Activated T-helper 1 cell treated with anti-CD3 and anti-CD28 coated beads, Interleukin-12 subunit alpha, Interleukin-12 subunit beta, Interleukin-2, Interleukin-4 antibody, amounts not matched to agents 30 ng/mL and 10 ng/mL and 1 ng/mL, durations not matched to agents 14 hours and 24 hours and 36 hours (primary cell): ENCODE results near the gene RAB40C. TPM values are rescaled to one million over a fixed set of nuclear protein-coding genes. Genes with fewer than 3 reads are reported as not detected.

Source experiments
- DNase-seq: peaks from one replicate; pipeline ENCODE4 v3.0.0; 2021; ENCODE audit warnings: low spot score
- H3K27ac Mint-ChIP-seq: one replicate; pipeline ENCODE4 v1.8.0; 2021; ENCODE audit warnings: mild to moderate bottlenecking, mixed read lengths
- H3K27me3 Mint-ChIP-seq: one replicate; pipeline ENCODE4 v1.8.0; 2022; ENCODE audit warnings: mild to moderate bottlenecking, moderate library complexity, mixed read lengths; ENCODE audit not compliant: insufficient read depth
- H3K36me3 Mint-ChIP-seq: one replicate; pipeline ENCODE4 v1.8.0; 2021; ENCODE audit warnings: low read depth, mixed read lengths
- H3K4me1 Mint-ChIP-seq: one replicate; pipeline ENCODE4 v1.8.0; 2021; ENCODE audit warnings: low read depth, mixed read lengths
- H3K4me3 Mint-ChIP-seq: one replicate; pipeline ENCODE4 v1.8.0; 2021; ENCODE audit warnings: mild to moderate bottlenecking, moderate library complexity, mixed read lengths
- H3K9me3 Mint-ChIP-seq: one replicate; pipeline ENCODE4 v1.8.0; 2021; ENCODE audit warnings: mixed read lengths
- intact Hi-C: fragments of 100-400 bp; cut with micrococcal nuclease; formaldehyde crosslinking; loops from one replicate; pipeline ENCODE4 v1.15.1; 2024
- total RNA-seq: library from RNA; stranded (reverse); gene quantifications from 2 replicates; pipeline ENCODE4 v1.2.3, GENCODE V29; 2022

The RAB40C gene
- total RNA-seq, 1 donor from 2014 or later, result 15.2 TPM

DNA sequence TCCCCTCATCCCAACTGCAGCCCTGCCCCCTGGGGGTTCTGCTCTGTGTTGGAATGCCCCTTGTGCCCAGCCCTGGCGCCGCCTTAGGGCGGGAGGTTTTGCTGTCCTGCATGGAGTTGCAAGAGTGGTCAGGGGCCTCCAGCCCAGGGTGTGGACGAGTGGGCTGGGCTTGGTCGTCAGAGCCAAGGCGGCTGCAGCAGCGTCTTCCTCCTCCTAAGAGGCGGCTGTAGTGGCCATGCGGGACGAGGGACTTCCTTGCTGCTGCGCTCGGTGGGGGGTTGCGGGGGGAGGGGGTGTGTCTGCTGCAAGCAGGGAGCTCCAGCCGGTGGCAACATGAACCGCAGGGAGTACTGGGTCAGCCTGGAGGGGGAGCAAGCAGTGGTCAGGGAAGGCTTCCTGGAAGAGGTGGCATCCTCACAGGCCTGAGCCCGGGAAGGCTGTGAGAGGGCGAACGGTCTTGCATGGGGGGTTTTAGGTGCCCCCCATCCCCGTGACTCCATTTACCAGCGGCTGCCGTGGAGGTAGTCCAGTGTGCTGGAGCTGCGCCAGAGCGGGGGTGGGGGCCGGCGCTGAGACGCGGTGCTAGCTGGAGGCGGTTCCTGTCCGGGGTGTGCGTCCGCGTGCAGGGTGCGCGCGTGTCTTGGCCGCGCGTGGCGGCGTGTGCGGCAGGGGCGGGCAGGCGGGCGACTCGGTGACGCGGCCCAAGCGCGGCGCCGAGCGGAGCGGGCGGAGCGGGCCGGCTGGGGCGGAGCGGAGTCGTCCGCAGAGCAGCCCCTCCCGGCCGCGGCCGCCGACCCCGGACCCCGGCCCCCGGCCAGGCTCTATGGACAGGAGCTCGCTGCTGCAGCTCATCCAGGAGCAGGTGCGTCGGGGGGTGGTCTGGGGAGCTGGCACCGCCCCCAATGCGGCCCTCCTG lies 85.4 kb downstream of the RAB40C start, which contains the start of gene RHBDL1:
TSS of gene RHBDL1 (plus strand) at position 704 of the 916 bp plus-strand sequence. CDS start at position 824, 120 bp downstream.
- H3K9me3 Mint-ChIP-seq, result no peaks in the 10 kb centered on the region
- no peak within 1 kb of the TSS for H3K4me3 Mint-ChIP-seq

DNA sequence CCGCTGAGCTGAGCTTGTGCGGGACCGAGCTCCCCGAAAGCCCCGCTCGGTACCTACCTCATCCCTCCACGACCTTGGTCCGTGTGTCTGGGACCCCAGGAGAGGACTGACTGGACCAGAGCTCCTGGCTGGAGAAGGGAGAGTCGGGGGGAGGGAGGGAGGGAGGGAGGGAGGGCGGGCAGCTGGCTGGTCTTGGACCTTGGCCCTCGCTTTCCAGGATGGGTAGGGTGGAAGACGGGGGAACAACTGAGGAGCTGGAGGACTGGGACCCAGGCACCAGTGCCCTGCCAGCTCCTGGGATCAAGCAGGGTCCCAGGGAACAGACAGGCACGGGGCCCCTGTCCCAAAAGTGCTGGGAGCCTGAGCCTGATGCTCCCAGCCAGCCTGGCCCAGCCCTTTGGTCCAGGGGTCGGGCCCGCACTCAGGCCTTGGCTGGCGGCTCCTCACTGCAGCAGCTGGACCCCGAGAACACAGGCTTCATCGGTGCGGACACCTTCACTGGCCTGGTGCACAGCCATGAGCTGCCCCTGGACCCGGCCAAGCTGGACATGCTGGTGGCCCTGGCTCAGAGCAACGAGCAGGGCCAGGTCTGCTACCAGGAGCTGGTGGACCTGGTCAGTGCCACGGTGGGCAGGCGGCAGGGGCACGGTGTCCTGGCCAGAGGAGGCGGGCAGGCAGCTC lies 86.2 kb downstream of the RAB40C start:
- no peaks in the 10 kb centered on the region for H3K9me3 Mint-ChIP-seq
- no peak overlapping the region for H3K4me3 Mint-ChIP-seq
- H3K36me3 Mint-ChIP-seq, result peaks cover 6% of the 10 kb centered on the region
- H3K27ac Mint-ChIP-seq, result no peak overlapping the region
- peaks cover 7% of the 10 kb centered on the region for H3K27me3 Mint-ChIP-seq
- intact Hi-C loops, result no loop called here
- no peaks in the 10 kb centered on the region for H3K4me1 Mint-ChIP-seq
- DNase-seq, result no peak

More for the DNA sequence above, 85.4 kb downstream of the RAB40C start, which contains the start of gene RHBDL1:
- Mint-ChIP-seq H3K27me3 (peaks cover 7% of the 10 kb centered on the region), H3K4me1 (no peaks in the 10 kb centered on the region), H3K36me3 (peaks cover 7% of the 10 kb centered on the region), H3K27ac (no peak within 1 kb of the TSS)
- intact Hi-C loops, result no loop called here
- DNase-seq, result no peak

DNA sequence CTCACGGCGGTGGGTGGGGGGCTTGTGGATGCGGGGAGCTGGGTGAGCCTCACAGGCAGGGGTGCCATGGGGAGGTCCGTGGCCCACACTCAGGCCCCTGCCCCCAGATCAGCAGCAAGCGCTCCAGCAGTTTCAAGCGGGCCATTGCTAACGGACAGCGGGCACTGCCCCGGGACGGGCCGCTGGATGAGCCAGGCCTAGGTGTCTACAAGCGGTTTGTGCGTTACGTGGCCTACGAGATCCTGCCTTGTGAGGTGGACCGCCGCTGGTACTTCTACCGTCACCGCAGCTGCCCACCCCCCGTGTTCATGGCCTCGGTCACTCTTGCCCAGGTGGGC lies 86.7 kb downstream of the RAB40C start:
- Mint-ChIP-seq H3K27me3 (peaks cover 7% of the 10 kb centered on the region), H3K9me3 (no peaks in the 10 kb centered on the region), H3K27ac (no peak overlapping the region), H3K4me3 (no peak overlapping the region), H3K36me3 (peaks cover 8% of the 10 kb centered on the region), H3K4me1 (no peaks in the 10 kb centered on the region)
- DNase-seq, result no peak
- intact Hi-C loops, result no loop called here

DNA sequence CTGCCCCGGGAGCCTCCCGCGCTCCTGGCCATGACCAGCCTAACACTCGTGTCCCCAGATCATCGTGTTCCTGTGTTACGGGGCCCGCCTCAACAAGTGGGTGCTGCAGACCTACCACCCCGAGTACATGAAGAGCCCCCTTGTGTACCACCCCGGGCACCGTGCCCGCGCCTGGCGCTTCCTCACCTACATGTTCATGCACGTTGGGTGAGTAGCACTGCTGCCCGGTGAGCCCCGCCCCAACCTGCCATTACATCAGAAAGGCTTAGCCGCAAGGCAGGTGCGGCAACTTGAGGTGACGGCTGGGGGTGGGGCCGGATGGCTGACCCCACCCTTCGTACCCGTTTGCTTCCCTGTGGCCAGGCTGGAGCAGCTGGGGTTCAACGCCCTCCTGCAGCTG lies 87.0 kb downstream of the RAB40C start:
- no peak overlapping the region for H3K4me3 Mint-ChIP-seq
- H3K27ac Mint-ChIP-seq, result no peak overlapping the region
- no peak for DNase-seq
- H3K27me3 Mint-ChIP-seq, result peaks cover 7% of the 10 kb centered on the region
- intact Hi-C loops, result no loop called here
- H3K4me1 Mint-ChIP-seq, result no peaks in the 10 kb centered on the region
- H3K9me3 Mint-ChIP-seq, result no peaks in the 10 kb centered on the region
- H3K36me3 Mint-ChIP-seq, result peaks cover 12% of the 10 kb centered on the region

DNA sequence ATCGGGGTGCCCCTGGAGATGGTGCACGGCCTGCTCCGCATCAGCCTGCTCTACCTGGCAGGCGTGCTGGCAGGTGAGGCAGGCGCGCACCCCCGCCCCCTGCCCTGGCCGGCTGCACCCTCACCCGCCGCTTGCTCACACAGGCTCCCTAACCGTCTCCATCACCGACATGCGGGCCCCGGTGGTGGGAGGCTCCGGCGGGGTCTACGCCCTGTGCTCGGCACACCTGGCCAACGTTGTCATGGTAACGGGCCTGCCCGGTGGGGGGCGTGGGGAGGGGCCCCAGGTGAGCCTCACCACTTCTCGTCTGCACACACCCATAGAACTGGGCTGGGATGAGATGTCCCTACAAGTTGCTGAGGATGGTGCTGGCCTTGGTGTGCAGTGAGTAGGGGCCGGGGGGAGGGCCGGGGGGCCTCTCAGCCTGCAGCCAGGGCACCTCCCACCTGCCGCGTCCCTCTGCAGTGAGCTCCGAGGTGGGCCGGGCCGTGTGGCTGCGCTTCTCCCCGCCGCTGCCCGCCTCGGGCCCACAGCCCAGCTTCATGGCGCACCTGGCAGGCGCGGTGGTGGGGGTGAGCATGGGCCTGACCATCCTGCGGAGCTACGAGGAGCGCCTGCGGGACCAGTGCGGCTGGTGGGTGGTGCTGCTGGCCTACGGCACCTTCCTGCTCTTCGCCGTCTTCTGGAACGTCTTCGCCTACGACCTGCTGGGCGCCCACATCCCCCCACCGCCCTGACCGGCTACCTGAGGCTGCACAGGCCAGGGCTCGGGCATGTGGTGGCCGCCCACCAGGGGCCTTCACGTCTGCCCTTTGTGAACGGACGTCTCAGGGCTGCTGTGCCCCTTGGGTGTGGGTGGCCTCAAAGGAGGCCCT lies 87.7 kb downstream of the RAB40C start:
- Mint-ChIP-seq H3K9me3 (no peaks in the 10 kb centered on the region), H3K27ac (no peak overlapping the region), H3K4me1 (peaks cover 3% of the 10 kb centered on the region)

DNA sequence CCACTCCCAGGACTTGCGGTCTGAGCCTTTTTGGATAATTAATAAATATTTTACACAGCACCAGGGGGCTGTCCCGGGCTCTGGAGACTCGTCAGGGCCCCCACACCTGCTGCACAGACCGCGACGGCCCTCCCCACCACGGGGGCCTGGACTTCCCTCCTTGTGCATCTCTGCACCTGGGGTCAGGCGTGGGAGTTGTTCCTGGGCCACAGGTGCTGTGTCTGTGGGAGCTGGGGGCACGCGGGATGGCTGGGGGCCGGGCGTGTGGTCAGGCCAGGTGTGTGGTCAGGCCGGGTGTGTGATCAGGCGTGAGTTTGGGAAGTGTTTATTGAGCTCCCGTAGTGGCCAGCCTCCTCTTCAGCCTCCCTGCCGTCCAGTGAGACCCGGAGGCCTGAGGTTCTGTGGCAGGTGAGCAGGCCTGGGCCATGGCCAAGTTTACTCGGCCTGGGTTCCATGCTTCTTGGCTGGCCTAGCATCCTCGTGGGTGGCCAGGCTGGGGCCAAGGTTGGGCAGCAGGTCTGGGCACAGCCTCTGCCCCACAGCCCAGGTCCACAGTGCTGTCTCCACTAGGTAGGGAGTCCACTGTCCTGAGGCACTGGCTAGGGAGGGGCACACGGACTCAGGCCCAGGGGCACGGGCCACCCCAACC lies 88.5 kb downstream of the RAB40C start:
- peaks cover 7% of the 10 kb centered on the region for H3K27me3 Mint-ChIP-seq
- DNase-seq, result no peak
- no peaks in the 10 kb centered on the region for H3K9me3 Mint-ChIP-seq
- peaks cover 5% of the 10 kb centered on the region for H3K4me1 Mint-ChIP-seq
- no peak overlapping the region for H3K27ac Mint-ChIP-seq
- peaks cover 12% of the 10 kb centered on the region for H3K36me3 Mint-ChIP-seq
- no peak overlapping the region for H3K4me3 Mint-ChIP-seq
- intact Hi-C loops, result no loop called here

More for the DNA sequence above, 87.7 kb downstream of the RAB40C start:
- H3K36me3 Mint-ChIP-seq, result peaks cover 17% of the 10 kb centered on the region
- DNase-seq, result no peak
- H3K27me3 Mint-ChIP-seq, result peaks cover 7% of the 10 kb centered on the region
- no peak overlapping the region for H3K4me3 Mint-ChIP-seq
- intact Hi-C loops, result no loop called here

Other genes starting within 250 kb of the RAB40C start
- 28.1 and 30.3 TPM in 2 replicates for gene AXIN1, start 237.3 kb upstream of the RAB40C start, total RNA-seq
- gene MRPL28, start 219.5 kb upstream of the RAB40C start, total RNA-seq, result 110 and 115 TPM in 2 replicates
- gene PGAP6, start 208.1 kb upstream of the RAB40C start, total RNA-seq, result 35.7 and 36.3 TPM in 2 replicates
- 57.2 and 58.7 TPM in 2 replicates for gene NME4, start 192.9 kb upstream of the RAB40C start, total RNA-seq
- 18.0 and 20.1 TPM in 2 replicates for gene DECR2, start 188.2 kb upstream of the RAB40C start, total RNA-seq
- gene RAB11FIP3, start 164.4 kb upstream of the RAB40C start, total RNA-seq, result 41.4 and 47.5 TPM in 2 replicates
- 122 and 124 TPM in 2 replicates for gene CAPN15, start 62.4 kb upstream of the RAB40C start, total RNA-seq
- gene PRR35, start 29.7 kb upstream of the RAB40C start, total RNA-seq, result not detected in 2 replicates
- gene NHLRC4, start 23.1 kb upstream of the RAB40C start, total RNA-seq, result 1.0 and 1.2 TPM in 2 replicates
- 50.1 and 52.6 TPM in 2 replicates for gene PIGQ, start 20.1 kb upstream of the RAB40C start, total RNA-seq
- gene WFIKKN1, start 40.9 kb downstream of the RAB40C start, total RNA-seq, result 0.34 and 0.44 TPM in 2 replicates
- 141 and 147 TPM in 2 replicates for gene METTL26, start 46.2 kb downstream of the RAB40C start, total RNA-seq
- gene MCRIP2, start 51.8 kb downstream of the RAB40C start, total RNA-seq, result 66.5 and 67.6 TPM in 2 replicates
- 81.2 and 82.3 TPM in 2 replicates for gene WDR90, start 59.3 kb downstream of the RAB40C start, total RNA-seq
- 165 and 177 TPM in 2 replicates for gene RHOT2, start 78.1 kb downstream of the RAB40C start, total RNA-seq
- gene RHBDL1, start 85.6 kb downstream of the RAB40C start, total RNA-seq, result 0.71 and 1.1 TPM in 2 replicates
- 94.0 and 95.4 TPM in 2 replicates for gene STUB1, start 90.3 kb downstream of the RAB40C start, total RNA-seq
- gene JMJD8, start 94.3 kb downstream of the RAB40C start, total RNA-seq, result 63.4 and 71.4 TPM in 2 replicates
- 21.6 and 22.1 TPM in 2 replicates for gene WDR24, start 100.3 kb downstream of the RAB40C start, total RNA-seq
- 6.3 and 7.6 TPM in 2 replicates for gene FBXL16, start 115.7 kb downstream of the RAB40C start, total RNA-seq
- 21.8 and 29.6 TPM in 2 replicates for gene METRN, start 125.1 kb downstream of the RAB40C start, total RNA-seq
- gene ANTKMT, start 131.1 kb downstream of the RAB40C start, total RNA-seq, result 41.3 and 41.6 TPM in 2 replicates
- gene CCDC78, start 136.4 kb downstream of the RAB40C start, total RNA-seq, result 5.8 and 7.8 TPM in 2 replicates
- 15.8 and 19.1 TPM in 2 replicates for gene HAGHL, start 137.0 kb downstream of the RAB40C start, total RNA-seq
- 41.0 and 43.1 TPM in 2 replicates for gene CIAO3, start 150.9 kb downstream of the RAB40C start, total RNA-seq
- not detected in 2 replicates for gene MSLN, start 170.7 kb downstream of the RAB40C start, total RNA-seq
- gene RPUSD1, start 198.3 kb downstream of the RAB40C start, total RNA-seq, result 49.4 and 49.9 TPM in 2 replicates
- gene CHTF18, start 198.6 kb downstream of the RAB40C start, total RNA-seq, result 142 and 154 TPM in 2 replicates
- gene GNG13, start 210.7 kb downstream of the RAB40C start, total RNA-seq, result not detected in 2 replicates